Measurements from ENCODE around the gene KCNJ12.

GRCh38 chr17:21460358-21460757 is 84.2 kb downstream of the KCNJ12 start:
- TF ChIP-seq CTCF (IDR thresholded peaks at IDR 0.05) = no peak
- TF ChIP-seq POLR2A (IDR thresholded peaks at IDR 0.05) = no peak
